ENCODE data around the gene RAD54L. TPM values are rescaled to one million over a fixed set of nuclear protein-coding genes. Genes with fewer than 3 reads are reported as not detected.
"Not testable (repeated sequence)": the region's sequence is repeated elsewhere in the genome, so short reads cannot be mapped to it uniquely, and the experiment has no call there.

RAD54L gene
- total RNA-seq, 1 donor from 2014 or later = 50.2 TPM

- not testable (repeated sequence) for H3K9me3 Mint-ChIP-seq; DNase-seq (ENCODE audit: low spot score); H3K36me3 Mint-ChIP-seq (ENCODE audit: low read depth); H3K27me3 Mint-ChIP-seq (ENCODE audit: insufficient read depth)
- Mint-ChIP-seq H3K4me3 (peak overlapping the region; percentile 97), H3K4me1 (ENCODE audit: low read depth) (peaks cover 32% of the 10 kb centered on the region), H3K27ac (peak overlapping the region; percentile 91)
- intact Hi-C loops (cut with micrococcal nuclease) = loop anchor here (2.0 to 5.0 kb wide), 4 partner anchors 471 to 1234 kb away; partner anchors contain the start of genes EFCAB14, HECTD3, IPP and NASP
Observed at GRCh38 chr1:46246136-46246535, 1.4 kb upstream of the RAD54L start.

GRCh38 chr1:46246548-46247435 is 771 bp upstream of the RAD54L start:
- H3K36me3 Mint-ChIP-seq (ENCODE audit: low read depth) = peaks cover 9% of the 10 kb centered on the region
- no peaks in the 10 kb centered on the region for H3K9me3 Mint-ChIP-seq
- H3K27ac Mint-ChIP-seq = peak overlapping the region; percentile 91
- intact Hi-C loops (cut with micrococcal nuclease) = loop anchor here (1.0 to 5.0 kb wide), 10 partner anchors 48 to 1234 kb away; partner anchors contain the start of genes EFCAB14, GPBP1L1, HECTD3 and IPP
- peak overlapping the region; percentile 97 for H3K4me3 Mint-ChIP-seq
- H3K4me1 Mint-ChIP-seq (ENCODE audit: low read depth) = peaks cover 32% of the 10 kb centered on the region
- no peaks in the 10 kb centered on the region for H3K27me3 Mint-ChIP-seq (ENCODE audit: insufficient read depth)
- DNase-seq (ENCODE audit: low spot score) = no peak

GRCh38 chr1:46248122-46248920 is 758 bp downstream of the RAD54L start:
- H3K27ac Mint-ChIP-seq = peak overlapping the region; percentile 94
- peak overlapping the region; percentile 97 for H3K4me3 Mint-ChIP-seq
- DNase-seq (ENCODE audit: low spot score) = no peak
- peaks cover 39% of the 10 kb centered on the region for H3K4me1 Mint-ChIP-seq (ENCODE audit: low read depth)
- H3K9me3 Mint-ChIP-seq = no peaks in the 10 kb centered on the region
- no peaks in the 10 kb centered on the region for H3K27me3 Mint-ChIP-seq (ENCODE audit: insufficient read depth)
- intact Hi-C loops (cut with micrococcal nuclease) = loop anchor here (5.0 kb wide), 2 partner anchors 469 to 1236 kb away; partner anchors contain the start of genes EFCAB14, HECTD3 and UROD
- H3K36me3 Mint-ChIP-seq (ENCODE audit: low read depth) = peaks cover 24% of the 10 kb centered on the region

- H3K9me3 Mint-ChIP-seq = no peaks in the 10 kb centered on the region
Observed at GRCh38 chr1:46254668-46255067, 7.1 kb downstream of the RAD54L start.

GRCh38 chr1:46256523-46256922 is 9.0 kb downstream of the RAD54L start:
- H3K27me3 Mint-ChIP-seq (ENCODE audit: insufficient read depth) = no peaks in the 10 kb centered on the region
- DNase-seq (ENCODE audit: low spot score) = no peak
- intact Hi-C loops (cut with micrococcal nuclease) = no loop called here
- no peaks in the 10 kb centered on the region for H3K9me3 Mint-ChIP-seq
- H3K36me3 Mint-ChIP-seq (ENCODE audit: low read depth) = peaks cover 50% of the 10 kb centered on the region
- peaks cover 18% of the 10 kb centered on the region for H3K4me1 Mint-ChIP-seq (ENCODE audit: low read depth)
- no peak overlapping the region for H3K27ac Mint-ChIP-seq
- no peak overlapping the region for H3K4me3 Mint-ChIP-seq

More at GRCh38 chr1:46254668-46255067, 7.1 kb downstream of the RAD54L start:
- H3K27ac Mint-ChIP-seq = no peak overlapping the region
- no peak for DNase-seq (ENCODE audit: low spot score)
- intact Hi-C loops (cut with micrococcal nuclease) = no loop called here
- H3K27me3 Mint-ChIP-seq (ENCODE audit: insufficient read depth) = no peaks in the 10 kb centered on the region
- H3K4me3 Mint-ChIP-seq = no peak overlapping the region
- peaks cover 22% of the 10 kb centered on the region for H3K4me1 Mint-ChIP-seq (ENCODE audit: low read depth)
- H3K36me3 Mint-ChIP-seq (ENCODE audit: low read depth) = peaks cover 43% of the 10 kb centered on the region

- peaks cover 46% of the 10 kb centered on the region for H3K36me3 Mint-ChIP-seq (ENCODE audit: low read depth)
- no peak overlapping the region for H3K4me3 Mint-ChIP-seq
- intact Hi-C loops (cut with micrococcal nuclease) = no loop called here
- H3K4me1 Mint-ChIP-seq (ENCODE audit: low read depth) = peaks cover 2% of the 10 kb centered on the region
- DNase-seq (ENCODE audit: low spot score) = no peak
- H3K27ac Mint-ChIP-seq = no peak overlapping the region
- H3K9me3 Mint-ChIP-seq = no peaks in the 10 kb centered on the region
- no peaks in the 10 kb centered on the region for H3K27me3 Mint-ChIP-seq (ENCODE audit: insufficient read depth)
Observed at GRCh38 chr1:46262508-46262907, 14.9 kb downstream of the RAD54L start.

GRCh38 chr1:46263146-46263545 is 15.6 kb downstream of the RAD54L start:
- Mint-ChIP-seq H3K4me3 (no peak overlapping the region), H3K27me3 (ENCODE audit: insufficient read depth) (no peaks in the 10 kb centered on the region), H3K4me1 (ENCODE audit: low read depth) (no peaks in the 10 kb centered on the region), H3K36me3 (ENCODE audit: low read depth) (peaks cover 45% of the 10 kb centered on the region), H3K9me3 (no peaks in the 10 kb centered on the region), H3K27ac (peak overlapping the region; percentile 46)
- intact Hi-C loops (cut with micrococcal nuclease) = no loop called here
- no peak for DNase-seq (ENCODE audit: low spot score)

GRCh38 chr1:46268578-46268977 is 21.0 kb downstream of the RAD54L start:
- no peaks in the 10 kb centered on the region for H3K9me3 Mint-ChIP-seq
- H3K27me3 Mint-ChIP-seq (ENCODE audit: insufficient read depth) = no peaks in the 10 kb centered on the region
- H3K36me3 Mint-ChIP-seq (ENCODE audit: low read depth) = peaks cover 36% of the 10 kb centered on the region
- H3K27ac Mint-ChIP-seq = no peak overlapping the region
- DNase-seq (ENCODE audit: low spot score) = no peak
- H3K4me3 Mint-ChIP-seq = no peak overlapping the region
- intact Hi-C loops (cut with micrococcal nuclease) = no loop called here
- no peaks in the 10 kb centered on the region for H3K4me1 Mint-ChIP-seq (ENCODE audit: low read depth)

GRCh38 chr1:46274225-46275029 is 26.9 kb downstream of the RAD54L start:
- Mint-ChIP-seq H3K27ac (peak overlapping the region; percentile 7), H3K27me3 (ENCODE audit: insufficient read depth) (no peaks in the 10 kb centered on the region), H3K4me1 (ENCODE audit: low read depth) (no peaks in the 10 kb centered on the region), H3K36me3 (ENCODE audit: low read depth) (peaks cover 37% of the 10 kb centered on the region), H3K9me3 (no peaks in the 10 kb centered on the region), H3K4me3 (no peak overlapping the region)
- intact Hi-C loops (cut with micrococcal nuclease) = no loop called here
- no peak for DNase-seq (ENCODE audit: low spot score)

- Mint-ChIP-seq H3K36me3 (ENCODE audit: low read depth) (peaks cover 35% of the 10 kb centered on the region), H3K4me1 (ENCODE audit: low read depth) (no peaks in the 10 kb centered on the region), H3K9me3 (no peaks in the 10 kb centered on the region), H3K27me3 (ENCODE audit: insufficient read depth) (no peaks in the 10 kb centered on the region), H3K27ac (peak overlapping the region; percentile 7), H3K4me3 (no peak overlapping the region)
- DNase-seq (ENCODE audit: low spot score) = no peak
- intact Hi-C loops (cut with micrococcal nuclease) = no loop called here
Observed at GRCh38 chr1:46275030-46275337, 27.4 kb downstream of the RAD54L start.

- intact Hi-C loops (cut with micrococcal nuclease) = no loop called here
- no peaks in the 10 kb centered on the region for H3K9me3 Mint-ChIP-seq
- H3K4me3 Mint-ChIP-seq = no peak overlapping the region
- no peaks in the 10 kb centered on the region for H3K27me3 Mint-ChIP-seq (ENCODE audit: insufficient read depth)
- DNase-seq (ENCODE audit: low spot score) = no peak
- H3K36me3 Mint-ChIP-seq (ENCODE audit: low read depth) = peaks cover 47% of the 10 kb centered on the region
- no peak overlapping the region for H3K27ac Mint-ChIP-seq
- H3K4me1 Mint-ChIP-seq (ENCODE audit: low read depth) = no peaks in the 10 kb centered on the region
Observed at GRCh38 chr1:46277658-46278373, 30.3 kb downstream of the RAD54L start.

GRCh38 chr1:46278807-46279206 is 31.2 kb downstream of the RAD54L start:
- Mint-ChIP-seq H3K36me3 (ENCODE audit: low read depth) (peaks cover 51% of the 10 kb centered on the region), H3K4me3 (no peak overlapping the region), H3K9me3 (no peaks in the 10 kb centered on the region), H3K4me1 (ENCODE audit: low read depth) (no peaks in the 10 kb centered on the region), H3K27ac (no peak overlapping the region), H3K27me3 (ENCODE audit: insufficient read depth) (no peaks in the 10 kb centered on the region)
- DNase-seq (ENCODE audit: low spot score) = no peak
- intact Hi-C loops (cut with micrococcal nuclease) = no loop called here

Measured in activated T-helper 1 cell treated with anti-CD3 and anti-CD28 coated beads, Interleukin-12 subunit alpha, Interleukin-12 subunit beta, Interleukin-2, Interleukin-4 antibody, amounts not matched to agents 30 ng/mL and 10 ng/mL and 1 ng/mL, durations not matched to agents 14 hours and 24 hours and 36 hours (primary cell).